Measurements from ENCODE around the gene ADORA3.
"Not testable (repeated sequence)": the region's sequence is repeated elsewhere in the genome, so short reads cannot be mapped to it uniquely, and the experiment has no call there.

ADORA3 gene

GRCh38 chr1:111503585-111504060 lies at the start of gene ADORA3, which contains the start of gene TMIGD3:
Gene ADORA3, minus strand, starts transcription at chr1:111503633. Its CDS starts 279 bp downstream, at chr1:111503354.
Gene TMIGD3, minus strand, starts transcription at chr1:111503633. Its CDS starts 279 bp downstream, at chr1:111503354.
- DNase-seq: no peak

- no peak for DNase-seq
These were observed 49.8 kb upstream of the ADORA3 start for GRCh38 chr1:111553196-111553595.

- DNase-seq: no peak
These were observed 49.2 kb upstream of the ADORA3 start for GRCh38 chr1:111552587-111552986.

GRCh38 chr1:111551623-111552411 lies 48.4 kb upstream of the ADORA3 start:
- no peak for DNase-seq

- DNase-seq: not testable (repeated sequence)
These were observed 44.4 kb upstream of the ADORA3 start for GRCh38 chr1:111547786-111548185.

- no peak for DNase-seq
These were observed 38.8 kb upstream of the ADORA3 start for GRCh38 chr1:111542187-111542586.

- no peak for DNase-seq
These were observed 38.3 kb upstream of the ADORA3 start for GRCh38 chr1:111541721-111542120.

- DNase-seq: no peak
These were observed 37.5 kb upstream of the ADORA3 start for GRCh38 chr1:111540928-111541327.

GRCh38 chr1:111538343-111539025 lies 35.1 kb upstream of the ADORA3 start:
- no peak for DNase-seq

GRCh38 chr1:111535256-111536191 lies 32.1 kb upstream of the ADORA3 start:
- no peak for DNase-seq

- DNase-seq: no peak
These were observed 16.6 kb upstream of the ADORA3 start for GRCh38 chr1:111520053-111520452.

GRCh38 chr1:111517469-111518225 lies 14.2 kb upstream of the ADORA3 start:
- no peak for DNase-seq

GRCh38 chr1:111516005-111516535 lies 12.6 kb upstream of the ADORA3 start:
- DNase-seq: no peak

- DNase-seq: no peak
These were observed 12.0 kb upstream of the ADORA3 start for GRCh38 chr1:111515291-111516004.

- no peak for DNase-seq
These were observed 10.1 kb upstream of the ADORA3 start for GRCh38 chr1:111513410-111514020.

GRCh38 chr1:111512931-111513330 lies 9.5 kb upstream of the ADORA3 start:
- no peak for DNase-seq

- DNase-seq: no peak
These were observed 8.9 kb upstream of the ADORA3 start for GRCh38 chr1:111512132-111512889.

GRCh38 chr1:111511370-111511769 lies 7.9 kb upstream of the ADORA3 start:
- DNase-seq: no peak

GRCh38 chr1:111509997-111510375 lies 6.6 kb upstream of the ADORA3 start:
- no peak for DNase-seq
